Measurements from ENCODE around the gene COPS7B.
A peak's percentile ranks its signal among the peaks of the same experiment; 100 is the strongest.

Gene COPS7B

DNA sequence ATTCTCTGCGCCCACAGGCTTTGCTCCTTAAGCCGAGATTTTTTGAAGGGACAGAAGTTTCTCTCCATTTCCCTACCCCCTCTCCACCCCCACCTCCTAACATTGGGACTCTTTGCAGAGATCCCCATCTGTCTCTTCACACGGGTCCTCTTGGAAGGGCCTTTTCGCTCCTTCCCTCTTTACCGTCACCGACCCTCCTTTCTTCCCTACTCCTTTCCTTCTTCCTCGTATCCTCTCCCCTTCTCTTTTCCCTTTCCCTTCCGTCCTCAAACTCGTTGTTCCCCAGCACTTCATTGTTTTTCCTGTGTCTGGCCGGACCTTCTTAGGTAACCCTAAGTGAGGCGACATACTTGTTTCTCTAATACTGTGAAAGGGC is 660 bp downstream of the COPS7B start:
- DNase-seq, result no peak

DNA sequence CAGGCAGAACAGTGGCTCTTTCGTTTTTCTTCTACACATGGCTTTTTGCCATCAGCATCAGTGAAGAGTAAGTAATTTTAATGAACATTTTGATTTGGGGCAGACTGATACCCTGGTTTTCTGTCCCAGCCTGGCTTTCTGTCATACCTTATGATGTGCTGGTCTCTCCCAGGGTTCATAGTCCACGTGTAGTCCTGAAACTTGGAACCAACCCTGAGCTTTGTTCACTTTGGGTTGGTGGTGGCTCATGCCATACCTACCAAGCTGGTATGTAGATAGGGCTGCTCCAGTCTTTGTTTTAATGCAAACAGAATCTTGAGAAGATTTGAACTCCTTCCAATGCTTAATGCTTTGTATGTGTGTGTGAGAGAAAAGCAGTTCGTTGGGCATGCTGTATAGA is 4.9 kb downstream of the COPS7B start:
- DNase-seq, result no peak

DNA sequence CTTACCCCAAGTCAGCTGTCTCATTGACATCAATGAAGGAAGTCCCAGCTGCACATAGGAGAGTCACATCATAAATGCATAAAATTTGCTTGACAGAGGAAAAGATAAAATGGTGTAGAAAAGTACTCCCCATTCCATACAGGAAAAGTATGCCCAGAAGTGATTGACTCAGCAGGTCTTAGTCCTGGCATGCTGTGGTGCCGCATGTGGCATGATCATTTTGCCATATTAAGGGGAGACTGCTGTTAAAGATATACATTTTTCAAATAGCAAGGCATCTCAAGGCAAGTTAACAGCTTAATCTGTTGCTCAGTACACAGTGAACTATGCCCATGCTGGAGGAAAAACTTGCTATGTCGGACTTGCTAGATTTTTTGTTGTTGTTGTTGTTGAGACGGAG is 8.1 kb downstream of the COPS7B start:
- DNase-seq, result no peak

DNA sequence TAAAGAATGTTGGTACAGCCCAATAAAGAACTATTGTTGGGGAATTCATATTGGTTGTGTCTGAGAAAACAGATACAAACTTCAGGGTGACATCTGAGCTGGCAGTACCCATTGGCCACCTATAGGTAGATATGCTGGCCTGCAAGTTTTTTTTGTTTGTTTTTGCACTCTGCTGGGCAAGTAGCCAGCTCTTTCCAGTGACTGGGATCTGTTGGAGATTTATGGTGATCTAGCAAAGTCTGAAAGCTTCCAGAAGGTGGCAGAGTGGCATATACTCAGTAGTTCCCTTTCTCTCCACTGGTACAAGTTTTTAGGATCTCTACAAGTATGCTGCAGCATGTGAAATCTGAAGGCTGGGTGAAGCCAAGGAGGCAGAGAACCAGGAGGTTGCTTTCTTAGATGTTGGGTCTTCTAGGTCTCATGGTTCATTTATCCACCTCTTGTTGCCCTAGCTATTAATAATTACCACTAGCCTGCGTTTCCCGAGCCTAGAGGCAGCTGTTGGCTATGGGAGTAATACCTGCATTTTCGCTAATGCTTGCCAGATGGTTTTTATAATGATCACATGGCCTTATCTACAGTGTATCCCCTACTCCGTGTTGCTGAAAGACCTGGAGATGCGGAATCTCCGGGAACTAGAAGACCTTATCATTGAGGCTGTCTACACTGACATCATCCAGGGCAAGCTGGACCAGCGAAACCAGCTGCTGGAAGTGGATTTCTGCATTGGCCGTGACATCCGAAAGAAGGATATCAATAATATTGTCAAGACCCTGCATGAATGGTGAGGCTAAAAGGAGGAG is 9.5 kb downstream of the COPS7B start:
- no peak for DNase-seq

DNA sequence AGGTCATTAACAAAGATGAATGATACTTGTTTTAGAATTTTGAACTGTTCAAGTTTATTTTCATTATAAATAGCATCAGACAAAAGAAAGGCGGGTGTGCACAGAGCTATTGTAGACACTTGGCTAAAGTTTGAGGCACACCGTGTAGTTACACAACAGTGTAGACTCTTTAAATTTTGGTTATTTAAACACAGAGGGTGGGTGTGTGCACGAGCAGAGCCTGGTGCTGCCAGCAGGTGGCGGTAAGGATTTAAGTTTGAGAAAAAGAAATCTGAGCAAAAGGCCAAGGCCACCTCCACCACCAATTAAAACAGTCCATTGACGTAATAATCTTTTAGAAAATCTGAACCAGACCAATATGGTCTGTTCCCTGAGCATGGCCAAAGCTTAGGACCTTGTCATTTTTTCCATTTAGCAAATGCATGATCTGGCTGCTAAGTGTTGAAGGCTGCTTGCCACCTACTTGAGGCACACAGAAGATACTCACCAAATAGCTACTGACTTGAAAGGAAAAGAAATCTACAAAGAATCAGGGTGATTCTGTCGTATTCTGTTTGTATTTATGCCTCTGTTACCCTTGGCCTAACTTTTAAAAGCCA is 14.3 kb downstream of the COPS7B start:
- DNase-seq, result peak; percentile 49

DNA sequence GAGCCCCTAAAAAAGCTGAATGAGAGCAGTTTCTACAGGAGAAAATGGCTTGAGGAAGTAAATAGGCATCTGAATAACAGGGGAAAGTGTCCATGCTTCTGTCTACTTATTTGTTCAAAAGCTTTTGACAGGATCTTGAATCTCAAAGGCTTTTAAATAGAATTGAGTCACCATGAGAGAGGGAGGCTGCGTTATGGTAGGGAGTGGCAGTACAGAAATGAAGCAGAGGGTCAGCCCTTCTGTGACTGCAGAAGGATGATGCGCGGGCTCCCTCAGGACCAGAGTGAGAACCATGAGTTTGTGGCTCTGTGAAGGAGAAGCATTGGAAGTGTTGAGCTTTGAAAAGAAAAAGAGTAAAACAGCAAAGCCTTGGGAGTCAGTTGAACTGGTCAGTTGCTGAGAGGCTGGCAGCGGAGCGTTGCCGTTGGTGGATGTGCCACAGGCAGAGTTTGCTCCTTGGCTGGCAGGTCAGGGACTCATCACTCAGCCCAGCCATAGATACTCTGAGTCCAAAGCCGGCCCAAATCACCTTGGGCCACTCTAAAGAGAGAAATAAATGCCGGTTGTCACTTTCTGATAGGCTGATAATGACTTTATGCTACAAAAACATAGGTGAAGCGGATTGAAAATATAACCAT is 17.4 kb downstream of the COPS7B start:
- DNase-seq, result no peak

DNA sequence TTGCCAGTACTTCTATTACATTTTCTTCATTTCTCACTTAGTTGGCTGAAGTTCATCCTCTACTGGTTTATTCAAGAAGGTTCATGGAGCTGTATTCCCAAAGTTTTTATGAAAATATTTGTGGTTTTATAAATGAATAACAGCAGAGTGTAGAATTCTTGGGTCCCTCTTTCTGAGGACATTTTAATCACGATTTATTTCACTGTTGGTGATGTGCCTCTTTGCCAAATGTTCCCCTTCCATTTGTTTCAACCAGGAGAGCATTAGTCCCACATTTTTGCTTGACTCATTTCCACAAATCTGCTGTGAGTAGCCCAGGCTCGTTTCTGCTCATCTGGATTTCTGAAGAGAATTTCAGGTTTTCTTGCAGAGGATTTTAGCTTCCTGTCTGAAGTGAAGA is 20.8 kb downstream of the COPS7B start:
- no peak for DNase-seq

DNA sequence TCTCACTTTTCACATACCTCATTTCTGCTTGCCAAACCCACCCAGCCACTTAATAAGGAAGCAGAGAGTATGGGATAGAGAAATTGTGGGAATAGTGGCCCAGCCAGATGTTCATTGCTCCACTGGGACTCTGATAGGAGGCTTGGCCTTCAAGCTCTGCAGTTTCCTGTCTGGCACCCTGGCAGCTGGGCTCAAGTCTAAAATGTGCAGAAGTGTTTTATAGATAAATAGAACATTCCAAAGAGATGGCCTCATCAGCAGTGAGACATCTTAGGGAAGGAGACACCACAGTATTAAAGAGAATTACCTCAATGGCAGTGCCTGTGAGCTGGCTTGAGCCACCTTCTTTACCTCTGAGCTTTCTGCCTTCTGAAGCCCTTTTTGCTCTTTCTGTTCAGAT is 24.7 kb downstream of the COPS7B start:
- DNase-seq, result no peak

DNA sequence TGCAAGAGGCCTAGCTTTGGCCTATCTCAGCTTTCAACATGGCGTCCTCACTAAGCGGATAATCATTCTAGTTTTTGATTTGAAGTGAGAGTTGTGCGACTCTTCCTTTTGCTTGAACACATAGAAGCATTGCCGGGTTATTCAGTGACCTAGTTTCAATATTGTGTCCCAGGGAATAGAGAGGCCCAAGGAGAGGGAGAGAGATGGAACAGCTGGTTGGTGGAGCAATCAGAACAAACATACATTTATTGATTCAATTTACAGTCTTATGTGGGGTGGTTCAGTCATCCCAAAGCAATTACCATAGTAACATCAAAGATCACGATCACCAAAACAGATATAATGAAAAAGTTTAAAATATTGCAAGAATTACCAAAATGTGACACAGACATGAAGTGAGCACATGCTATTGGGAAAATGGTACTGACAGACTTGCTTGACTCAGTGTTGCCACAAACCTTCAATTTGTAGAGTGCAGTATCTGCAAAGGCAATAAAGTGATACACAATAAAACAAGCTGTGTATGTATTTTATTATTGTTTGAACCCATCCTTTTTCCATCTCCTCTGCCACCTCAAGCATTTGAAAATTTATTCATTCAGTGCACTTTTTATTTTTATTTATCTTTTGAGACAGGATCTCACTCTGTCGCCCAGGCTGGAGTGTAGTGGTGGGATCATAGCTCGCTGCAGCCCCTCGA is 30.2 kb downstream of the COPS7B start:
- DNase-seq, result no peak

DNA sequence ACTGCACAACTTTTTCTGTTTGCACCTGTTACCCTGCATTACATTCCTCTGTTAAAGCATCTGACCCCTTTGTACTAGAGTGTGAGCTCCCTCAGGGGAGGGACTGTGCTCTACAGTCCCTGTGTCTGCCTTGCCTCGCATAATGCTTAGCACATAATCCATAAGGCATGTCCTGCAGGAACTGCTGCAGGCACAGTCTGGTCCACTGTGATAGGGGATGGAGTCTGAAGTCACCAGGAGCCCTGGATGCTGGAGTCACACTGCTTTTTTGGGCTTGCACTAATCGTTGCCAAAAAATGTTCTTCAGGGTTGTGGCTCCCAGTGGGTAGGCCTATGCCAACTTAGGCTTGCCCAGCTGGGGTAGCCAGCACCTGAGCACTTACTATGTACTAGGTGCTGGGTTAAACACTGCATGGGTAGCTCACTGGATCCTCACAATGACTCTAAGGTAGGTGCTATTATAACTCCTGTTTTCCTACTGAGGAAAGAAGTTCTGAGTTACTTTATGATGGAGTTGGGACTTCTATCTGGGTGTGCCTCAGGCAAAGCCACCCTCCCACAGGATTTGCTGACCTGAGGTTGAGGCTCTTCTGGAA is 33.3 kb downstream of the COPS7B start:
- no peak for DNase-seq

DNA sequence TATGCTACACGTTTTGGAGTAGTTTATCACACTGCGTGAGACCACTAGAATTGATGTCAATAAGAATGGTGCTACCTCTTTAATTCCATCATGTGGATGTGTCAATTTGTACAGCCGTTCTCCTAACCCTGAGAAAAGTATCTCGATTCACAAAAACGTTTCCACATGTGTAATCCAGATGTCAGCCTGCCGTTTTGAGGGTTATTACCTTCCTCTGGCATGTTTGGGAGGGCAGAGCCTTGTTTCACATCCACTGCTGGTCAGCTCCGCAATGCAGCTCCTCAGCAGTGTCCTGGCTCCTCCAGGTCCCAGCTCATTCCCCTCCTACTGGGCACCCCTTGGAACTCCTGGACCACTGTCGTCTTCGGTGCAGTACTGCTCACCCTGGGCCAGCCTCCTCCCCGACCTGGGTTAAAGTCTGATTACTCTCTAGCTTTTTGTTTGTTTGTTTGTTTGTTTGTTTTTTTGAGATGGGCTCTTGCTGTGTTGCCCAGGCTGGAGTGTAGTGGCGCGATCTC is 34.6 kb downstream of the COPS7B start:
- DNase-seq, result no peak

DNA sequence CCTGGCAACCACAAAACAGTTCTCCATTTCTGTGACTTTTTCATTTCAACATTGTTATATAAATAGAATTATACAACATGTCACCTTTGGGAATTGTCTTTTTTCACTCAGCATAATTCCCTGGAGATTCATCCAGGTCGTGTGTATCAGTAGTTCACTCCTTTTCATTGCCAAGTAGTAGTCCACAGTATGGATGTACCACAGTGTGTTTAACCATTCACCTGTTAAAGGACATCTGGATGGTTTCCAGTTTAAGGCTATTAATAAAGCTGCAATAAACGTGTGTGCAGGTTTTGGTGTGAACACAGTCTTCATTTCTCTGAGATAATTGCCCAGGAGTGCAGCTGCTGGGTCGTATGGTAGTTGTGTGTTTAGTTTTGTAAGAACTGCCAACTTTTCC is 35.7 kb downstream of the COPS7B start:
- DNase-seq, result no peak

DNA sequence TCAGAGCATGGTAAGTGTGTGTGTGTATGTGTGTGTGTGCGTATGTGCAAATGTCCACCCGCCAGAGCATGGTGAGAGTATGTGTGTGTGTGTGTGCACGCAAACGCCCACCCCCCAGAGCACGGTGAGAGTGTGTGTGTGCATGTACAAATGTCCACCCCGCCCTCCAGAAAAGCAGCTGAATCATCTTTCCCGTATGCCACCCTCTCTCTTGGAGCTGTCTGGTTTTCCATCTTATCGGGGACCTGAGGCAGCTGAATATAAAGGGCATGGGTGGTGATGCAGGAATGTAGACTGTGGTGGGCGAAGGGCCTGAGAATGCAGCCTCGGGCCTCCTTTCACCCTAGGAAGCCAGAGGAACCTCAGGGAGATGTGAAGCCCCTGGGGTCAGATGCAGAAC is 66.9 kb downstream of the COPS7B start:
- DNase-seq, result no peak

DNA sequence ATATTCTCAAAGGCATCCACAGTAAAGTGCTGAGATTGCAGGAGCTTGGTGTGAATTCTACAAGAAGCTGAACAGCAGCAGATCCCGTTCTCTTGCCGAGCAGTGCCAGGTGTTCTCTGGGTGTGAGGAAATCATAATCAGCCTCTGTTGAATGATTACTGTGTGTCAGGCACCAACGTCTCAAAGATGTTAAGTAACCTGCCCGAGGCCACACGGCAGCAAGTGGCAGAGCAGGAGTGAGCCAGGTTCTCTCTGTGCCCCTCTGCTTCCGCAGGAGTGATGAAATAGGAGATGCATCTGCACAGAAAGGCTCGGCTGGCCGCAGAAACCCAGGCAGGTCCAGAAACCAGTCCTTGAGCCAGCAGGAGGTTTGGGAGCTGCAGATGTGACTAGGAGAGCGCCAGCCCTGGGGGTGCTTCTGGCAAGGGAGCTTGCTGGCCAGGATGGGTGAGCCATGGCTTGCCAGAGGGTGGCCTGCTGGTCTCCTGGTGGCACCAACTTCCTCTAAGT is 68.4 kb downstream of the COPS7B start:
- DNase-seq, result no peak

DNA sequence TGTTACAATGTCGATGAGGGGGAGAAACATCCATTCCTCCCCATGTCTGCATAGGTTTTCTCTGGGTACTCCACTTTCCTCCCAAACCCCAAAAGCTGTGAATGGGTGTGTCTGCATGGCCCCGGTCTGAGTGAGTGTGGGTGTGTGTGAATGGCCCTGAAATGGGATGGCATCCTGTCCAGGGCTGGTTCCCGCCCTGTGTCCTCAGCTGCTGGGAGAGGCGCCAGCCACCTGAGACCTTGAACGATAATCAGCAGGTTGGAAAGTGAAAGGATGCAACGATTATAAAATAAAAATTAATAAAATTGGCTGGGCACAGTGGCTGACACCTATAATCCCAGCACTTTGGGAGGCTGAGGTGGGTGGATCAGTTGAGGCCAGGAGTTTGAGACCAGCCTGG is 70.7 kb downstream of the COPS7B start:
- no peak for DNase-seq
